GM18951 (cell line): ENCODE data around the gene STAC3.

ENCODE experiments used
- POLR2A ChIP-seq: IDR thresholded peaks from 4 replicates; pipeline ENCODE4 v1.6.1; 2011; ENCODE audit warnings: mild to moderate bottlenecking; ENCODE audit not compliant: insufficient read length, insufficient read depth; ENCODE audit errors: extremely low read depth
- in situ Hi-C: fragments of 300-500 bp; cut with MboI; formaldehyde crosslinking; loops from one replicate; pipeline ENCODE4 v1.12.0; 2022; ENCODE audit warnings: low sequenced_read_pairs, mixed read lengths, inconsistent platforms; ENCODE audit not compliant: unreplicated experiment

STAC3 gene

DNA sequence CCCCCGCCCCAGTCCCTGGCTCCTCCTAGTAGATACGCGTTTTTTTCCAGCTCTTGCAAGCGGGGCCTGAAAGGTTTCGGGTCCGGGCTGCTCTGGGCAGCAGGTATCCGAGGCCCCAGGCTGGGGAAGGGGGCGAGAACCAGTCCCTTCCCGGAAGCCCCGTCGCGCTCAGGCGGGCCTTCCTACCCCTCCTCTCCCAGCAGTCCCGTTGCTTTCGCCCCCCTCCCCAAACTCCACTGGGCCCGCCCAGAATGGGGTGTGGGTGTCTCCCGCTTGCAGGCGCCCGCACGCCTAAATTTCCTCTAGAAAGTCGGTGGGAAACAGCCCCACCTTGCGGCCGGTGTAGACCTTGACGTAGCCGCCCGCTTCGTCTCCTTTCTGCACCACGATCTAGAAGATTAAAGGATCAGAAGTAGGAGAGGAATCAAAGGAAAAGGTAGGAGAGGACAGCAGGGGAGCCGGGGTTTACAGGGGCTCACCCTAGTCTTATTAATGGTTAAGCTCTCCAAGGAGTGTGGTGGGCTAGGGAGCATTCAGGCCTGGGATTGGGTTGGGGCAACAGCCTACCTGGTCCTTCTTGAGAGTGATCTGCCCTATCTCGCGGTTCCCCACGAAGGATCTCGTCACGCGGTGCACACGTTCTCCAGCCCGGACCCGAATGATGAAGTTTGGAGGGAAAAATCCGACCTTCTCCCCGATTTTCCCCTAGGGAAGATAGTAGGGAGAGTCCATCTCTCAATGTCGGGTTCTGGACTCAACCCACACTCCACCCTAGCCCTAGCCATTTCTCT lies 7.3 kb downstream of the STAC3 start:
- in situ Hi-C loops, result no loop called here
- TF ChIP-seq POLR2A, result no peak

DNA sequence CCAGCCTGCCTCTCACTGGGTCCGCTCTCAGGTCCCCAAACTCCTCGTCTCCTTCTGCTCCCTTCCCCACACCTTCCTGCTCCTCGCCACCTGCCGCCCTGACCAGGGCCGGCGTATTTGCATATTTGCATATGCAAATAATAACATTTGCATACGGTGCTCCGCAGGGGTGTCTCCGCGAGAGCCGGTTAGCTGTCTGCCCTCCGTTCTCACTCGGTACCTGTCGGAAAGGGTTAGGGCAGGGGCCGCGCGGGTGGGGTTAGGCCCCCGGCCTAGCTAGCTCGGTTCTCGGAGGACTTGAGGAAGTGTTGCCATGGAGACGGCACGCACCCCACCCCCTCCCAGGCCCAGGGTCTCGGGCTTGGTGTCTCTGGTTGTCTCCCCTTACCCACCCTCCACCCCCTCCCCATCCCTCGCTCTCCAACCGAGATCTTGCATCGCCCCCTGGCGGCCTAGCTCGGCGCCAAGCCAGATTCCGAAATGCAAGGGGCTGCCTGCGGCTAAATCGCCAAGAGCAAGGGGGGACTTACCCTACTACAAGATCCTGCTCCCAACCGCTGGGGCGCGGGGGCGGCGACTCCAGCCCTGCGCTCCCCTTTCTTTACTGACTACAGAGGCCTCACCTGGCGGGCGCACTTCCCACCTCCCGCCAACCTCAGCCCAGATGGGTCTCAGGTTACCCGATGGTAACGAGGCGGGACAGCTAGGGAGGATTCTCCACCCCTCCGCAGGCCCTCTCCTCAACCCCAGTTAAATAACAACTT lies 8.1 kb downstream of the STAC3 start:
- TF ChIP-seq POLR2A, result peak; percentile 43
- in situ Hi-C loops, result no loop called here

DNA sequence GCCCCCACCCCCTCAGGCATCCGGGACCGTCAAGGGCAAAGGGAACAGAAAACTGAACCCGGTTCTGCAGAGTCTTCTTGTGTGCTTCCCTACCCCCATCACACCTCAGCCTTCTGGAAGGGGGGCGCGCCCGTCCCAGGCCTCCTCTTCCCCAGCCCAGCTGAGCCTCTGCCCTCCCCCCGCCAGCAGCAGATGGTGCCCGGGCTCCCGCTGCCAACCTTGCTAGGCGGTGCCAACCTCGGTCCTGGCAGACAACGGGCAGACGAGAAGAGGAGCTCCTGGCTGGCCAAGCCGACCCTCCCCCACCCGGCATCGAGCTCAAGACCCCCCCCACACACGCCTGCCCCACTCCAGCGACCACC lies 8.7 kb downstream of the STAC3 start:
- no peak for TF ChIP-seq POLR2A
- in situ Hi-C loops, result no loop called here

DNA sequence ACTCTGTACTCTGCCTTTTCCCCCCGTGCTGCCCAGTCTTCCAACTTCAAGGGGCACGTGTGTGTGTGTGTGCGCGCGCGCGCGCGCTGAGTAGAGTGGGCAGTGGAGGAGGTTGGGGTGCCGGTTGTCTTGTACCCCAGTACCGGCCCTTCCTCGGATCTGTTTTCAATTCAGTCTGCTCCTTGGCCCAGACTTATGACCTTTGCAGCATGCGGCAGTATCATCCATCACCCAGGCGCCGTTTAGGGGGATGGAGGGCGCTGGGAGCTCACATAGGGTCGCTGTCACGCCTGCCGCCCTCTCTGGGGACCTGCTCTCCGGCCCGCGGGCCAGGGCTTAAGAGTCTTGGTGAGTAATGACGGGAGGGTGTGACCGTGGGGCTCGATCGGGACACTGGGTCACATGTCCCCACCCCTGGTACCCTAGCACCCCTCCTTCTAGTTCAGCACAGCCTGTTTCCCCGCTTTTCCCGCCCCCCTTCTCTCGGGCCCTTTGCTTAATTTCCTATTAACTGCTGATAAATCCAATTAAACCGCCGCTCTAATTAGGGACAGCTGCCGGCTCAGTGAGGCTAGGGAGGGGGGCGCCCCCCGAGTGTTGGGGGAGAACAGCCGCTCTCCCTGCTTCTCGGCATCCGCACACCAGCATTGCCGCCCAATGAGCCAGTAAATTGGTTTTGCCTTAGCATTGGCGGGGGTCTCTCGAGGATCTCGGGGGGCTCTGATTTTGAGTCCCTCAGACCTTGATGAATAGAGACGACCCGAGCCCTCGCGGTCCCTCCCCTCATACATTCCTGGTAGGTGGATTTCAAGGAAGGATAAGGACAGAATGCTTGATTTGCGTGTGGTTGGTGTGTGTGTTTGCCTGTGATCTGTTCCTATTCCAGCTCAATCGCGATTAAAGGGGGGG lies 9.3 kb downstream of the STAC3 start:
- no peak for TF ChIP-seq POLR2A
- in situ Hi-C loops, result no loop called here

DNA sequence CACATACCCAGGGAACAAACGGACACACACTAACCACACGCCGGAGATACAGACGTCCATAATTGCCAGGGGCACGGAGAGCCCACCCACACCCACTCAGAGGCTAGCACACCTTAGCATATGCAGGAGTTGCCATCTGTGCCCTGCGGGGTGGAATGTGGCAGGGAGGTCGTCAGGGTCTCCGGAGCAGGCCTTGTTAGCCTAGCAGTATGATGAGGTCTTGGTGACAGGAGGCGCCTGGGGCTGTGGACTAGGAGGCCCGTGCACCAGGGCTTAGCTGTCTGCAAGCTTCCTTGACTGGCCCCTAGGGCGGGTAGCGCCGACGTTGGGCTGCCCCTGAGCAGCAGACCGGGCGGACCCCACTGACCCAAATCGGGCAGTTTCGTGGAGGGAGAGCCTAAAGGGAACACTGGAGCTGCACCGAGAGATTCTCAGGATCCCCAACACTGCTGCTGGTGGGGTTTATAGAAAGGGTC lies 10.0 kb downstream of the STAC3 start:
- TF ChIP-seq POLR2A, result no peak
- in situ Hi-C loops, result no loop called here

DNA sequence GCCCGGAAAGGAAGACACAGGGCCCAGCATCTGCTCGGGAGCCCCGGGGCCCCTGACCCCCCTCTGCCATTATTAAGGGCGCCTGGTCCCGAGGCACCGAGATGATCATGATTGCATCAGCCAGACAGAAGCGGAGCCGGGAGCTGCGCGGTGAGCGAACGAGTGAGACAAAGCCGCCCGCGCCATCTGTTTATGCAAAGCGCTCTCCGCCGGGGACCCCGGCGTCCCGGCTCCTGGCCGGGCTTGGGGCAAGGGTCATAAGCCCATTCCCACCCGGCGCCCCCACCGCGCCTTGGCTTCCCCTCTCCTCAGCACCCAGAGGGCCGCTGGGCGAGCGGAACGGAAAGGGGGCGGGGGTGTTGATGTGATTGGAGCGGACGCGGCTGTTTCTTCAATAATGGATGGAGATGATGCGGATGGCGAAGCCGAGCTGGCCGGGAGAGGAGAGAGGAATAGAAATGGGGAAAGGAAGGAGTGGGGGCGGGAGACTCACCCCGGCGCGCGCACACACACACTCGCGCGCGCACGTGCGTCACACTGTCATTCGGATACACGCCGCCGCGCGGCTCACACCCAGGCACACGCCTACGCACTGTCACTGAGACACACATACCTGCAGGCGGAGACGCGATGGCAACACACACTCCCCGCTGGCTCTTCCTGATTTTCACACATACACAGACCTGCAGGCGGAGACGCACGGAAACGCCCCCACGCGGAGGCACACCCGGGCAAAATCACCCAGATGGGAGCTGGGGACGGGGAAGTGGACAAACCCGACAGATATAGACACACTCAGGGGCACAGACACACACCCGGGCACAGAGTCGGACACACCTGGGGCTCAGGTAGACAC lies 10.7 kb downstream of the STAC3 start:
- peak; percentile 36 for TF ChIP-seq POLR2A
- in situ Hi-C loops, result no loop called here

DNA sequence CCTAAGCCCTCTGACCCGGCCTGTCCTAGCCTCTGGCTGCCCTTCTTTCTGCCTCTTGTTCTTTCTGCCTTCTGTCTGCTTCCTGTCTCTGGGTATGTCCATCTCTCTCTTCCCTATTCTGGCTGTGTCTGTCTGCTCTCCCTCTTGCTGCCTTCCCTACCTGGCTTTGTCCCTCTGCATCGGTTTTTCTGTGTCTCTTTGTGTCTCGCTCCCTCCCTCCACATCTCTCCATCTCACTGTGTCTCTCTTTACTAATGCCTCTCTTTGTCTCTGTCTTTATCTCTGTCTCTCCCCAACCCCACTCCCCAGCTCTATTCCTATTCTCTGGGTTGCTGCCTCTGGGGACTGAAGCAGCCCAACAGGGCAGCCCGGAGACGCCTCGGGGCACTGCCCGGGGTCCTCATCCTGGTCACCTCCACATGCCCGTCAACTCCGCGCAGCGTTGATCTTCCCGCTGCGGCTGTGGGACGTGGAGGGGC lies 11.4 kb downstream of the STAC3 start:
- in situ Hi-C loops, result no loop called here
- no peak for TF ChIP-seq POLR2A

DNA sequence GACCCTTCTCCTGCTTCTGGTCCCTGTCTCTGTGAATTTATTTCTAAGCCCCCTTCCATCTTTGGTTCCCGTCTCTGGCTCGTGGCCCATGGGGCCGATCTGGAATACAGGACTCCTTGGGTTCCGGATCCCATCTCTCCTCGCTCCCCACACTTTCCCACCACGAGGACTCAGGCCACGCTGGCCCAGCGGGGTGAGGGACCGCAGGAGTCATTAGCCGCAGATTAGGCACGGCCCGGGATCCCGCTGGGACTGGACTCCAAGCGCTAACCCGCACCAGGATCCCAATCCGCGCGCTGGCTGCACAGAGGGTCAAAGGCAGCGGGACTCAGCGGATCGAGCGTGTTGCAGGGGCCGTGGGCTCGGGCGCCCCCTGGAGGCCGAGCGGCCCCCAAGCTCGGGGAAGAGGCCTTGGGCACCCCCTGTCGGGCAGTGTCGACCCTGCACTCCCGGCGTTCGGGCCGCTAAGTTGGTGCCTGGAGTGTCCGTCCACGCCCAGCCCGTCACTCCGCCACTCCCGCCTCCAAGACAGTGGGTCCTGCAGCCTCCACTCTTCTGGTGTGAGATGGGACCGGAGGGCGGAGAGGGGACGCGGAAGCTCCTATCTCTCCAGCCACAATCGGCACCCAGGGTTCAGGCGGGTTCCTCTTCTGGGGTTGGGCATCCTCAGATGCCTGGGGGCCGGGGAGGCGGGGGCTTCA lies 12.0 kb downstream of the STAC3 start:
- peak; percentile 18 for TF ChIP-seq POLR2A
- in situ Hi-C loops, result no loop called here

DNA sequence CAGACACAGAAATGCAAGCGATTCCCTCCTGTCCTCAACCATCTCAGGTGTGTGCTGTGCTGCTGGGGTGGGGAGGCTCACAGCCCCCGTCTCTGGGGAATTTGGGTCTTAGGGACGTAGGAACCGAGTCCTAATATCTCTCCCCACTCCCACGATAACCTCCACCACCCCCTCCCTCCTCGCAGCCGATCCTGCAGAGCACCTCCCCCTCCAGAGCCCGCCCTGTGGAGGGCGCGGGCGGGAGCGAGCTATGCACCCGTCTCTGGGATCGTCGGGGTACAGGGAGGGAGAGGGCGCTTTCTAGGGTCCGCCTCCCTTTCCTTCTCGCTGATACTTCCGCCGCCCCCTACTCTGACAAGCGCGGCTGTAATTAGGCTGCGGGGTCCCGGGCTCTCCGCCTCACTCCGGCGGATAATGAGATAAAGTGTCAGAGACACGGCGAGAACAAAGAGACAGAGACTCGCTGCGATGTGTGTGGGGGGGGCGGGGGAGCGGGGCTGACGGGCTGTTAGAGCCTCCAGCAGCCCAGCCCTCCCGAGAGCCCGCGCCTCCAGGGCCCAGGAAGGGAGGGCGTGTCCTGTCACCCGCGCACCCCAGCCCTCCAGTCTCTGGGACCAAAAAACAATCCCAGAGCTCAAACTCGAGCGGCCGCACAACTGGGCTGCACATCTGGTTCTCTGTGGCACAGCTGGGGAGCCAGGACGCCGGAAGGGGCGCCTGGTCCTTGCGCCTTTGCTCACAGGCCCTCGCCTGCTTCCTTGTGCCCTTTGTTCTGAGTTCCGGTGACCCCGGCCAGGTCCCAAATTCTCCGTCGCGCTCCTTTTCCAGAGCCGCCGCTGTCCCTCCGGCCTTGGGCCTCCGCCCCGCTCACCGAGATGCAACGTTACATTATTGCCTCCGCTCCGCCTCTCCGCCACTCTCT lies 12.8 kb downstream of the STAC3 start:
- in situ Hi-C loops, result no loop called here
- no peak for TF ChIP-seq POLR2A

DNA sequence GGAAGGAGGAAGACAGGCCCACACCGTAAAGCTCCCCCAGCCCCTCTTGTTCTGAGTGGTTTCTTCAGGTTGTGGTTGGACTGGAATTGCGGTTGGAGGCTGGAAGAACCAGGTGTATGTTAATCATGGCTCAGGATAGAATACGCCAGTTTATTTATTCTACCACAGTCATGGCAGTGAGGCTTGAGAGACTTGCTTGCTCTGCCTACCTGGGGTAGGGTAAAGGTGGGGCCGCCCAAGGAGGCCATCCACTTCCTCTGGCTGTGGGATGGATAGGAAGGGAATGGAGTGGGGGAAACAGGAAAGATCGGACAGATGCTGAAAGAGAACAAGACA lies 13.4 kb downstream of the STAC3 start:
- in situ Hi-C loops, result no loop called here

More for the DNA sequence above, 13.4 kb downstream of the STAC3 start:
- no peak for TF ChIP-seq POLR2A
